IPS-15b (cell line): ENCODE measurements around the gene CCDC69.

ENCODE experiments used
- H3K27me3 ChIP-seq: one replicate; pipeline ENCODE4 v1.6.1; 2013; ENCODE audit warnings: low read length; ENCODE audit not compliant: control insufficient read depth, insufficient read depth
- H3K36me3 ChIP-seq: one replicate; pipeline ENCODE4 v1.6.1; 2013; ENCODE audit warnings: low read length; ENCODE audit not compliant: control insufficient read depth, insufficient read depth
- H3K4me1 ChIP-seq: one replicate; pipeline ENCODE4 v1.6.1; 2013; ENCODE audit warnings: mild to moderate bottlenecking, low read length; ENCODE audit not compliant: control insufficient read depth, insufficient read depth
- H3K4me3 ChIP-seq: one replicate; pipeline ENCODE4 v1.5.1; 2013; ENCODE audit warnings: low read depth, low read length
- H3K9ac ChIP-seq: one replicate; pipeline ENCODE4 v1.6.1; 2013; ENCODE audit warnings: low read depth, mild to moderate bottlenecking, low read length
- H3K9me3 ChIP-seq: one replicate; pipeline ENCODE4 v1.6.1; 2013; ENCODE audit warnings: mild to moderate bottlenecking, low read length; ENCODE audit not compliant: control insufficient read depth, insufficient read depth

The CCDC69 gene

DNA sequence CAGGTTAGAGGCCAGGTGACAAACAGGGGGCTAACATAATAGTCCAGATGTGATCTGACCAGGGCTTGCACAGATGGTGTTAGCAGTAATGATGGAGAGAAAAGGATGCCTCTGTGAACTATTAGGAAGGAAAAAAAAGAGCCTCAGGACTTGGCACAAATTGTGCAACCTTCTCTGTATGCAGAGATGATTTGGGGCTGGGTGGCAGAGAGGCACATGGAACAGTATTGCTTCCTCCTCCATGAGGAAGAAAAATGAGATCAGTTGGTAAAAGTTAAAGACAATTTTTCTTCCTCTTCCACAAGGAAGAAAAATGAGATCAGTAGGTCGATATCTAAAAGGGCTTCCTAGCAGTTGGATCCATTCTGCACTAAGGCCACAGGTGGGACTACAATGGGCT is 52.4 kb downstream of the CCDC69 start:
- H3K9ac ChIP-seq, result no peak overlapping the region
- peaks cover 7% of the 10 kb centered on the region for H3K4me1 ChIP-seq
- H3K4me3 ChIP-seq, result no peak overlapping the region
- no peaks in the 10 kb centered on the region for H3K36me3 ChIP-seq
- no peaks in the 10 kb centered on the region for H3K27me3 ChIP-seq
- no peaks in the 10 kb centered on the region for H3K9me3 ChIP-seq

DNA sequence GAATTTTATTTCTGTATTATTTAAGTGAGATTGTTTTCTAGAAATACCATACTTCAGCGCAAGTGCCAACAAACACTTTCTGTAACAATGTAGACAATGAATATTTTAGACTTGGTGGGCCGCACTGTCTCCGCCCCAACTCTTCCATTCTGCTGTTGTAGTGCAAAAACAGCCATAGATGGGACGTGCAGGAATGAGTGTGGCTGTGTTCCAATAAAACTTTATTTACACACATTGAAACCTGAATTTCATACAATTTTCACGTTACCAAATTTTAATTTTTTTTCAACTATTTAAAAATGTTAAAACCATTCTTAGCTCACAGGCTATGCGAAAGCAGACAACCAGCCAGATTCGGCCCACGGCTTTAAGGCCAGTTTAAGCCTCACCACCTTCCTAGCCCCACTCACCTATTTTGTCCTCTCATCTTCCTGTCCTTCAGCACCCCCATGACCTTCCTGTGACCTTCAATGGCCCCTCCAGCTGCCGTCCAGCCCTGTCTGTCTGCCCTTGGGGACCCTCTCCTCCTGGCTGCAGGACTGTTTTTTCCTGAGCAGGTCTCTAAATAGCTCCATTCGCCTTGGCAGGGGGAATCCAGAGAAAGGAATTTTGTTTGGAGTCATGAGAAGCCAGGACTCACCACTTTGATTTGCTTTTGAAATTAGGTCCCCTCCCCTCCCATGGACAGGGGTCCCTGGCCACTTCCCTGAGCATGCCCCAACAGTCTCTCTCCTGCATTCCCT is 55.1 kb downstream of the CCDC69 start:
- no peak overlapping the region for H3K4me3 ChIP-seq
- H3K9me3 ChIP-seq, result no peaks in the 10 kb centered on the region
- H3K9ac ChIP-seq, result no peak overlapping the region
- no peaks in the 10 kb centered on the region for H3K27me3 ChIP-seq
- peaks cover 7% of the 10 kb centered on the region for H3K4me1 ChIP-seq
- H3K36me3 ChIP-seq, result no peaks in the 10 kb centered on the region

DNA sequence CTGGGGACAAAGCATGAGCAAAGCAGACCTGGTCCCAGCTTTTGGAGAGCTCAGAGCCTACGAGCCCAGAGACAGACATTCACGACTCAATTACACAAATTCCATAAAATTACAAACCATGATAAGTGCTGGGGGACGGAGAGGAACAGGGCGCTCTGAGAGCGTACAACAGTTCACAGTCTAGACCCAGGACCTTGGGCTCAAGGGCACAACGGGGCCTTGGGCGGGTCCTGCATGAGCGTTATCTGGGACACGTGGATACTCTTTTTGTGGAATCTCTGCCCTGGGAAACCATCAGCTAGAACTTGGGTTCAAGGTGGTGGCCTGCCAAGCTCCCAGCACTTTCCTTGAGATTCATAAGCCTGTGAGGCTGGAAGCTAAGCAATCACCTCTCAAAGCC is 56.9 kb downstream of the CCDC69 start:
- no peak overlapping the region for H3K9ac ChIP-seq
- H3K4me1 ChIP-seq, result peaks cover 7% of the 10 kb centered on the region
- H3K9me3 ChIP-seq, result no peaks in the 10 kb centered on the region
- H3K27me3 ChIP-seq, result no peaks in the 10 kb centered on the region
- H3K4me3 ChIP-seq, result no peak overlapping the region
- H3K36me3 ChIP-seq, result no peaks in the 10 kb centered on the region

DNA sequence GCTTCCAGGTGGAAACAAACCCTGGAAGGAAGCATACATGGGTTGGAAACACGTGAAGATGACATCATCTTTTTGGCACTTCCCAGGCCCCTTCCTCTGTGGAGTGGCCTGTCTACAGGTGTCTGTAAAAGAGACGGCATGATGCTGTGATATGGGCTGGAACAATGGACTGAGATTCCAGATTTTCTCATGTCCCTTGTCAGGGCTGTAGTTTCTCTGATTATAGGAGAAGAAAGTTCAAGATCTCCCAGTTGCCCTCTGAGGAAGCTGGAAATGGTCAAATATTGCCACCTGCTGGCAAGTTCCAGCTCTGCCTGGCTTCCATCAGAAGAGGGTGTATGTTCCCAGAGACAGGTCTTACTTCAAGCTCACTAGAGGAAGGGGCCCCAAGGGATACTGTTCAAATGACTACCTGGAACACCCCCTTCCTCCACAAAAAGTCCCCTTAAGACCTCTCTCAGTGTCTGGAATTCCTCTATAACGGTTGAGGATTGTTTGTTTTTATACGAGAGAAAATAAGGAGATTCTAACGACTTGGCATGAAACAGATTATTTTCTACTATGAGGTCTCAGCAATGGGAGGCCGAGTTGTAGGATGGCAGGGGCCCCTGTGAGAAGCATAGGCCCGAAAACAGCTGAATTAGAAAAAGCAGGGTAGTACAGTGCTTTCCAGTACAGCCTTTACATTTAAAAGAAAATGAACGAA is 59.1 kb downstream of the CCDC69 start:
- H3K9me3 ChIP-seq, result no peaks in the 10 kb centered on the region
- H3K4me1 ChIP-seq, result peaks cover 7% of the 10 kb centered on the region
- no peaks in the 10 kb centered on the region for H3K27me3 ChIP-seq
- H3K4me3 ChIP-seq, result no peak overlapping the region
- H3K9ac ChIP-seq, result no peak overlapping the region
- no peaks in the 10 kb centered on the region for H3K36me3 ChIP-seq

DNA sequence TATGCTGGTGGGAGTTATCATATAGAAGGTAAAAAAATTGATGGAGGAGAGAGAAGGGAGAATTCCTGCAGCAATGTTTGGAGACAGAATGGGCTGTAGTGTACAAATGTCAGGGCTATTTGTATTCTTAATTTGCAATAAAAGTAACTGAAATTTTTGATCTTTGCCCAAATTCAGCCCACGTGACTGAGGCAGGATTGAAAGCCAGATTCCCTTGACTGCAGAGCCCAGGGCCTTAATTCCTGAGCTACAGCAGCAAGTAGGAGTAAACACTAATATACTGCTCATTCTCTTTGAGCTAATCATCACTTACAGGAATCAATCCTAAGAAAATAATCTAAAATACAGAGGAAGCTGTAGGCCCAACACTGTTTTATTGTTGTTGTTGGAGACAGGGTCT is 61.1 kb downstream of the CCDC69 start:
- no peaks in the 10 kb centered on the region for H3K9me3 ChIP-seq
- H3K27me3 ChIP-seq, result no peaks in the 10 kb centered on the region
- H3K36me3 ChIP-seq, result no peaks in the 10 kb centered on the region
- no peak overlapping the region for H3K4me3 ChIP-seq
- no peak overlapping the region for H3K9ac ChIP-seq
- H3K4me1 ChIP-seq, result peaks cover 10% of the 10 kb centered on the region

DNA sequence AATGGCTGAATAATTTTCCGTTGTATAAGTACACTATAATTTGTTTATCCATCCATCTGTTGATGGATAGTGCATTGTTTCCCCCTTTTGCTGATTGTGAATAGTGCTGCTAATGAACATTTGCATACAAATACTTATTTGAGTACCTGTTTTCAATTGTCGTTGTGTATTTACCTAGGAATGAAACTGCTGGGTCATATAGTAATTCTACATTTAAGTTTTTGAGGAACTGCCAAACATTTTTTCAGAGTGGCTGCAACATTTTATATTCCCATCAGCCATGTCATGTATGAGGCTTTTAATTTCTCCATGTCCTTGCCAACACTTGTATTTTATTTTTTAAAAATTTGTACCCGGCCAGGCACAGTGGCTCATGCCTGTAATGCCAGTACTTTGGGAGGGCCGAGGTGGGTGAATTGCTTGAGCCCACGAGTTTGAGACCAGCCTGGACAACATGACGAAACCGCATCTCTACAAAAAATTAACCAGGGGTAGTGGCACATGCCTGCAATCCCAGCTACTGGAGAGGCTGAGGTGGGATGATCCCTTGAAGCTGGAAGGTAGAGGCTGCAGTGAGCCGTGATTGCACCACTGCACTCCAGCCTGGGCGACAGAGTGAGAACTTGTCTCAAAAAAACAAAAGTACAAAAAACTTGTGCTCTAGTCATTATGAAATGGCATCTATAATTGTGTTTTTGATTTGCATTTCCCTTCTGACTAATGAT is 64.1 kb downstream of the CCDC69 start:
- no peak overlapping the region for H3K9ac ChIP-seq
- H3K4me3 ChIP-seq, result no peak overlapping the region
- peaks cover 18% of the 10 kb centered on the region for H3K4me1 ChIP-seq
- no peaks in the 10 kb centered on the region for H3K27me3 ChIP-seq
- H3K9me3 ChIP-seq, result no peaks in the 10 kb centered on the region
- H3K36me3 ChIP-seq, result no peaks in the 10 kb centered on the region

DNA sequence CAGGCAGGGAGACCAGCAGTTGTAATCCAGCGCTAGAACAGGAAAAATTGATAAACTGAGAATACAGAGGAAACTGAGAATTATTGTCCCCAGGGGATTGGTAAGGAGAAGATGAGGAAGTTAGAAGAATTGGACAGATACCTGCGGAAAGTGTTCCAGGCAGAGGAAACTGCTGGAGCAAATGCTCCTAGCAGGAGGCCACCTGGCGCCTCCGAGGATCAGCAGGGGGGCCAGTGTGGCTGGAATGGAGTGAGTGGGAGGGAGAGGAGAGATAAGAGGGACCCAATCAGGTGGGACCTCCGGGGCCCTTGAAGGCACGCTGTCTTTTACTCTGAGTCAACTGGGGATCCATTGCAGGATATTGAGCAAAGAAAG is 65.6 kb downstream of the CCDC69 start:
- Histone ChIP-seq H3K4me1 (peaks cover 19% of the 10 kb centered on the region), H3K4me3 (peak overlapping the region; percentile 72), H3K9ac (no peak overlapping the region), H3K9me3 (no peaks in the 10 kb centered on the region), H3K27me3 (no peaks in the 10 kb centered on the region), H3K36me3 (no peaks in the 10 kb centered on the region)

DNA sequence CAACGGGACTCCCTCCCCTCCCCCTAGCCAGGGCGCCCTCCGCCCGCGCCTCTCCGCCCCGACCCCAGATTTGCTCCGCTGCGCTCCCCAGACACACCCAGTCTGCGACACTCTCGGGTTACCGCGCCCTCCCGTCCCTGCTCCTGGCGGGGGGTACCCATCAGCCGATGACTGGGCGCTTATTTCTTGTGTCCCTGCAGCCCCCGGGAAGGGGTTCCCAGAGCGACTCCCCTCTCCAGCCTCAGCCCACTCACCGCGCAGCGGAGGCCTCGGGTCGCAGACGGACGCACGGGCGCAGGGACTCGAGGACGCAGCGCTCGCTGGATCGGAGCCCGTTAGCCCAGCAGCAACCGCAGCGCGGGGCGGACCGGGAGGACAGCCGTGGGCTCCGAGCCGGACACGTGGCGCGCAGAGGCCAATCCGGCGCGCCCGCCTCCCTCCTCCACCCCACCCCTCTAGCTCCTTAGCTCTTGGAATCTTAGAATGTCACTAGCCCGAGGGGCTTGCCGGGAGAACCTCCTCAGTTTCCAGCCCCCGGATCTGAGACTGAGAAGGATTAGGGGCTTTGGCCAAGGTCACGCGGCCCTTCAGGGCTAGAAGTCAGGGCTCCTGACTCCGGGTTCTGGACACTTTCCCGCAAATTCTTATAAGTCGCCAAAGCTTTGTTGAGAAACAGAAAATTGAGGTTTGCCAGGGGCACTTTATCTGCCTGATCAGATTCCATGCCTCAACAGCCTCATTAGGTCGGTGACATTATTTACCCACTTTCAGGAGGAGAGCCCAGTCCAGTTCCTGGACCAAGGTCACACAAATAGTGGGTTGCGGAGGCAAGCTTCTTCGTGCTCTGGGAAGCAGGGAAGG is 66.2 kb downstream of the CCDC69 start, which contains the start of gene ANXA6:
ANXA6 (minus strand) TSS at position 354 of the 861 bp plus-strand sequence. CDS start 9,878 bp downstream, outside the sequence.
- peaks cover 19% of the 10 kb centered on the region for H3K4me1 ChIP-seq
- peak within 1 kb of the TSS; percentile 72 for H3K4me3 ChIP-seq
- no peaks in the 10 kb centered on the region for H3K36me3 ChIP-seq
- H3K27me3 ChIP-seq, result no peaks in the 10 kb centered on the region
- H3K9ac ChIP-seq, result peak within 1 kb of the TSS; percentile 74
- H3K9me3 ChIP-seq, result no peaks in the 10 kb centered on the region

DNA sequence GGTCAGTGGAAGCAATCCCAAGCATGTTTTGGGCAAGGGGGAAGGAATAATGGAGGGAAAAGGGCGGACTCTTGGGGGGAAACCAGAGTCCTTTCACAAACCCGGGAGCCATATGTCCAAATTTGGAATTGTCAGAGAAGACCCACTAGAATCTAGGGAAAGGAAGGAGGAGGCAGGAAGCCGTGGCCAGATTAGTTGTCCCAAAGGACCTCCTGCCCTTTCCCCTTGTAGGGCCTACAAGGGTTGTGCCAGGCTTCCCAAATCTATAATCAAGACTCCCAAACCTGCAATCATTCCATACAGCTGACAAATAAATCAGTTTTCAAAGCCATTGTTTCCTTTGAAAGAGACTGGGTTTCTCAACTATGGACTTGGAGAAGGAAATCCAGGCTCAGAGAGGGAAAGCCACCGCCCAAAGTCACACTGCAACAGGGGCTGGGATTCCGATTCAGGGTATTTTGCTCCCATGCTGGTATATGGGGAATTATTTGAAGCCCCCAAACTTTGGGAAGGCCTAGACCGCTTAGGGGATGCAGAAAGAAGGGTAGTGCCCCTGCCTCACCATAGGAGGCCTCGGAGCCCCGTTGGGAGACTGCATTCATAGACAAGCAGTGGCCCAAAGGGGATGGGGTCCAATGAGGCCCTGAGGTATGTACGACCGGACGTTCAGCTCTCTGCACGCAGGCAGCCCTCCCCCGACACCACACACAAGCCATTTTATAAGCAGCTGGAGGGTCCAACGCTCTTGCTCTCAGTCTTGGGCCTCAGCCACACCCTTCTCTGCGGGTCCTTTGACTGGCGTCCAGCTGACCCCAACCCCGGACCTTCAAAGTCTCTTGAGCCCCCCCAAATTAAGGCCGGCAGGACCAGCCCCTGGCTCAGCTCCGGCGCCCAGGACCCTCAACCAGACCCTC is 67.1 kb downstream of the CCDC69 start:
- Histone ChIP-seq H3K36me3 (no peaks in the 10 kb centered on the region), H3K9me3 (no peaks in the 10 kb centered on the region), H3K27me3 (no peaks in the 10 kb centered on the region), H3K4me3 (peak overlapping the region; percentile 72), H3K4me1 (peaks cover 19% of the 10 kb centered on the region), H3K9ac (peak overlapping the region; percentile 74)

DNA sequence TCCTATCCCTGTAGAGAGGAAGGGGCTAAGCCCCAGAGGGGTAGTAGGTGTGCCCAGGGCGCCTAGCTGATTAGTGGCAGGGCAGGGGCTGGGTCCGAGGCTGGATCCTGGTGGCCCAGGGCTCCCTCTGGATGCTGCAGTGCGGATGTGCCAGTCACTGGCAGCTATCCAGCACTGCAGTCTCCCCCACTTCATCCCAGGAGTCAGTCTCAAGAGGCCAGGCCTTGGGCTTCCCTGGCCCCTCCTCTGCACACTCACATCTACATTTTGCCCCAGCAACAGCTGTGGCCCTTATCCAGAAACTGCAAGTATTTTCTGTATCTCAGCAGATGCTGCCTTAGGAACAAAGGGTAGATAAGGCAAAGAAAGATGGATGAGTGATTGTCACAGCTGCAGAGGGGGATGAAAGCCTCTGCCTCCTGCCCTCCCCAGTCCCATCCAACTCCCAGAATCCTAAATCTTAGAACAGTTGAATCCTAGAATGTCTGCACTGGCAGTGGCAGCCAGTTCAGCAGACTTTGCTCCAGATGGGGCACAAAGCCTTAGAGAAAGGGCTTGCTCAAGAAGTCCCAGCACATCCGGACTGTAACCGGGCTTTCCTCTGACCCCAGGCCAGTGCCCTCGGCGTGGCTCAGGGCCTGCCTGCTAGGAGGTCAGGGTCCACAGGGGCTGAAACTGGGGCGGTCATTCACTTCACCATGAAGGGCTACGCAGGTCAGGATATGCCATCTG is 68.0 kb downstream of the CCDC69 start:
- H3K9me3 ChIP-seq, result no peaks in the 10 kb centered on the region
- no peaks in the 10 kb centered on the region for H3K36me3 ChIP-seq
- H3K9ac ChIP-seq, result no peak overlapping the region
- H3K4me3 ChIP-seq, result peak overlapping the region; percentile 72
- peaks cover 19% of the 10 kb centered on the region for H3K4me1 ChIP-seq
- H3K27me3 ChIP-seq, result no peaks in the 10 kb centered on the region
